D721Med (cell line): Measurements from ENCODE around the gene DAND5.

Experiments used
- DNase-seq: peaks from one replicate; pipeline ENCODE4 v3.0.0; 2011; ENCODE audit warnings: low spot score; ENCODE audit not compliant: insufficient read length
- FAIRE-seq: peaks from 2 replicates; lab custom pipeline; 2011; peaks lifted over from hg19 to GRCh38; lab: Jason Lieb, UNC
- CTCF ChIP-seq: IDR thresholded peaks from 2 replicates; pipeline ENCODE4 v1.5.1; 2012; ENCODE audit warnings: mild to moderate bottlenecking, control low read depth; ENCODE audit not compliant: insufficient read depth; ENCODE audit errors: missing control alignments

DAND5 gene

GRCh38 chr19:13016628-13017305 lies 47.4 kb downstream of the DAND5 start:
- TF ChIP-seq CTCF = no peak
- FAIRE-seq (no peak), DNase-seq (no peak)

GRCh38 chr19:13017306-13018034 lies 48.1 kb downstream of the DAND5 start:
- FAIRE-seq = no peak
- TF ChIP-seq CTCF = no peak

GRCh38 chr19:13018035-13018914 lies 48.9 kb downstream of the DAND5 start:
- FAIRE-seq (no peak), DNase-seq (no peak)
- TF ChIP-seq CTCF = no peak

More at GRCh38 chr19:13017306-13018034, 48.1 kb downstream of the DAND5 start:
- DNase-seq = no peak

- DNase-seq (no peak), FAIRE-seq (no peak)
- TF ChIP-seq CTCF = no peak
These were observed 50.0 kb downstream of the DAND5 start for GRCh38 chr19:13019332-13019731.

- TF ChIP-seq CTCF = no peak
- no peak for FAIRE-seq
- DNase-seq = no peak
These were observed 50.6 kb downstream of the DAND5 start for GRCh38 chr19:13020002-13020414.

GRCh38 chr19:13022111-13022858 lies 52.9 kb downstream of the DAND5 start:
- DNase-seq (no peak), FAIRE-seq (no peak)
- TF ChIP-seq CTCF = no peak
